K562 (cell line): Measurements from ENCODE around the gene BIRC6. TPM values are rescaled to one million over a fixed set of nuclear protein-coding genes. Genes with fewer than 3 reads are reported as not detected.

Experiments
- BMI1 ChIP-seq: fragments of 150-350 bp; IDR thresholded peaks from 2 replicates; pipeline ENCODE4 v1.6.1; 2014; ENCODE audit warnings: low read length
- CBX2 ChIP-seq: fragments of 200-600 bp; sonication (generic); IDR thresholded peaks from one replicate; pipeline ENCODE4 v1.6.1; 2012; ENCODE audit warnings: mild to moderate bottlenecking, low read length, inconsistent platforms; ENCODE audit not compliant: insufficient read depth, poor library complexity, severe bottlenecking
- CC2D1A ChIP-seq: fragments of 450-650 bp; IDR thresholded peaks from 2 replicates; pipeline ENCODE4 v1.6.1; 2017; ENCODE audit warnings: mild to moderate bottlenecking
- CREBBP ChIP-seq: IDR thresholded peaks from one replicate; pipeline ENCODE4 v1.6.1; 2012; ENCODE audit warnings: low read depth, mild to moderate bottlenecking, control low read depth, inconsistent platforms, low read length
- DEAF1 ChIP-seq: fragments of 450-650 bp; formaldehyde crosslinking; IDR thresholded peaks from 2 replicates; pipeline ENCODE4 v1.4.0; 2020; ENCODE audit warnings: mild to moderate bottlenecking, moderate library complexity
- EGR1 ChIP-seq: fragments of 450-650 bp; conservative IDR thresholded peaks from 2 replicates; pipeline ENCODE4 v1.6.1; 2017; ENCODE audit warnings: mild to moderate bottlenecking
- HINFP ChIP-seq: fragments of 450-650 bp; conservative IDR thresholded peaks from 2 replicates; pipeline ENCODE4 v1.6.1; 2016; ENCODE audit warnings: missing genetic modification characterization, low read depth, mild to moderate bottlenecking, control low read depth, missing compliant biosample characterization
- ID3 ChIP-seq, 2 experiments: fragments of 250-450 bp in 1 of 2; fragments of 450-650 bp in 1 of 2; sonication (Bioruptor Pico) in 1 of 2; IDR thresholded peaks; 2 replicates each; pipeline versions ENCODE4 v1.6.1 to v1.8.0; 2016 to 2021; ENCODE audit warnings: mild to moderate bottlenecking in 2 of 2, moderate library complexity in 2 of 2, missing compliant biosample characterization in 1 of 2, missing genetic modification characterization in 1 of 2
- MCM7 ChIP-seq, 2 experiments: fragments of 450-650 bp; IDR thresholded peaks; 2 replicates each; pipeline ENCODE4 v1.6.1; 2016 to 2018
- NCOA6 ChIP-seq: fragments of 450-650 bp; IDR thresholded peaks from 2 replicates; pipeline ENCODE4 v1.6.1; 2017; ENCODE audit warnings: mild to moderate bottlenecking
- RFX1 ChIP-seq: fragments of 450-650 bp; IDR thresholded peaks from 2 replicates; pipeline ENCODE4 v1.6.1; 2016; ENCODE audit warnings: mild to moderate bottlenecking, moderate library complexity
- SUPT5H ChIP-seq: fragments of 450-650 bp; IDR thresholded peaks from 2 replicates; pipeline ENCODE4 v1.6.1; 2016
- TCF3 ChIP-seq: sonication (generic); formaldehyde crosslinking; IDR thresholded peaks from 2 replicates; pipeline ENCODE4 v1.4.0; 2020; ENCODE audit warnings: mild to moderate bottlenecking, missing genetic modification reagents
- TOE1 ChIP-seq, 2 experiments: fragments of 450-650 bp in 1 of 2; sonication (generic) in 1 of 2; formaldehyde crosslinking in 1 of 2; IDR thresholded peaks; 2 replicates each; pipeline versions ENCODE4 v1.7.1 to v1.8.0; 2016 to 2022; ENCODE audit warnings: borderline replicate concordance in 2 of 2, mild to moderate bottlenecking in 2 of 2, antibody characterized with exemption in 1 of 2, inconsistent platforms in 1 of 2, low read depth in 1 of 2, missing genetic modification reagents in 1 of 2, moderate library complexity in 1 of 2
- ZFP1 ChIP-seq: fragments of 450-650 bp; formaldehyde crosslinking; IDR thresholded peaks from 2 replicates; pipeline ENCODE4 v1.4.0; 2020; ENCODE audit warnings: mild to moderate bottlenecking, mixed read lengths
- ZNF121 ChIP-seq: sonication (generic); formaldehyde crosslinking; conservative IDR thresholded peaks from 2 replicates; pipeline ENCODE4 v1.8.0; 2022; ENCODE audit warnings: missing genetic modification reagents
- ZNF444 ChIP-seq: fragments of 250-450 bp; sonication (Bioruptor Pico); IDR thresholded peaks from 2 replicates; pipeline ENCODE4 v1.4.0; 2020; ENCODE audit warnings: mild to moderate bottlenecking, moderate library complexity
- polyA plus RNA-seq, 8 experiments: library from polyadenylated mRNA; depleted of rRNA in 4 of 8; stranded (reverse) in 5 of 8; unstranded in 3 of 8; fragments of >200 nt; fragmentation: Nextera tagmentation in 2 of 8; fragmentation: Illumina TruSeq in 1 of 8; extraction: Ambion mirVana in 2 of 8; extraction: Trizol in 1 of 8; gene quantifications; 2 replicates each; pipeline versions ENCODE4 v1.2.1 to v1.2.3, GENCODE V29; 2011 to 2014; ENCODE audit warnings: inconsistent platforms in 1 of 8, missing spikeins in 1 of 8
- total RNA-seq, 7 experiments: library from RNA; depleted of rRNA in 6 of 7; stranded (reverse); fragments of >200 nt in 6 of 7; fragmentation: Illumina TruSeq in 2 of 7; extraction: Trizol in 2 of 7; gene quantifications; 2 replicates each; pipeline versions ENCODE4 v1.2.1 to v1.2.3, GENCODE V29; 2011 to 2021; ENCODE audit warnings: low replicate concordance in 1 of 7
- TF ChIP-seq, protein P1 (sequence below), 2 experiments: IDR thresholded peaks; 2 replicates each; pipeline ENCODE4 v1.6.1; 2012; ENCODE audit warnings: improper control_type of control experiment in 2 of 2, low read depth in 2 of 2, low read length in 2 of 2, borderline replicate concordance in 1 of 2
- TF ChIP-seq, protein P2 (sequence below), 2 experiments: fragments of 450-650 bp in 1 of 2; IDR thresholded peaks; 2 replicates each; pipeline ENCODE4 v1.6.1; 2011 to 2017; ENCODE audit warnings: low read depth in 2 of 2, antibody characterized with exemption in 1 of 2, borderline replicate concordance in 1 of 2, low read length in 1 of 2, mild to moderate bottlenecking in 1 of 2, mixed read lengths in 1 of 2; ENCODE audit not compliant: control insufficient read depth in 1 of 2

BIRC6 gene
- total and polyA plus RNA-seq, 9 of the 15 experiments (the other 6 are each of a cell fraction or from before 2014, with no cell fraction given), result 18.8 to 110 (median 49.8) TPM

GRCh38 chr2:32358111-32358482, 1.3 kb downstream of the BIRC6 start (continued):
- TF ChIP-seq HINFP (tag), result peak; percentile 94
- no peak for TF ChIP-seq ID3 (CRISPR knock-in tag; IDR thresholded peaks at IDR 0.05)
- TF ChIP-seq ID3 (tag; IDR thresholded peaks at IDR 0.05), result no peak
- no peak for TF ChIP-seq TCF3
- no peak for TF ChIP-seq EGR1
- TF ChIP-seq ZFP1, result no peak
- TF ChIP-seq RFX1, result no peak
- TF ChIP-seq SUPT5H, result no peak
- TF ChIP-seq, protein P1, sequence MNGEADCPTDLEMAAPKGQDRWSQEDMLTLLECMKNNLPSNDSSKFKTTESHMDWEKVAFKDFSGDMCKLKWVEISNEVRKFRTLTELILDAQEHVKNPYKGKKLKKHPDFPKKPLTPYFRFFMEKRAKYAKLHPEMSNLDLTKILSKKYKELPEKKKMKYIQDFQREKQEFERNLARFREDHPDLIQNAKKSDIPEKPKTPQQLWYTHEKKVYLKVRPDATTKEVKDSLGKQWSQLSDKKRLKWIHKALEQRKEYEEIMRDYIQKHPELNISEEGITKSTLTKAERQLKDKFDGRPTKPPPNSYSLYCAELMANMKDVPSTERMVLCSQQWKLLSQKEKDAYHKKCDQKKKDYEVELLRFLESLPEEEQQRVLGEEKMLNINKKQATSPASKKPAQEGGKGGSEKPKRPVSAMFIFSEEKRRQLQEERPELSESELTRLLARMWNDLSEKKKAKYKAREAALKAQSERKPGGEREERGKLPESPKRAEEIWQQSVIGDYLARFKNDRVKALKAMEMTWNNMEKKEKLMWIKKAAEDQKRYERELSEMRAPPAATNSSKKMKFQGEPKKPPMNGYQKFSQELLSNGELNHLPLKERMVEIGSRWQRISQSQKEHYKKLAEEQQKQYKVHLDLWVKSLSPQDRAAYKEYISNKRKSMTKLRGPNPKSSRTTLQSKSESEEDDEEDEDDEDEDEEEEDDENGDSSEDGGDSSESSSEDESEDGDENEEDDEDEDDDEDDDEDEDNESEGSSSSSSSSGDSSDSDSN (IDR thresholded peaks at IDR 0.05; ENCODE audit: borderline replicate concordance in 1 of 2, low read depth in 2 of 2, low read length in 2 of 2), result 0 out of 4 replicates have a peak, but pooled peaks of 1 of the 2 experiments have one; percentile 1
- TF ChIP-seq CBX2, result no peak
- no peak for TF ChIP-seq ZNF121
- no peak for TF ChIP-seq CREBBP
- TF ChIP-seq ZNF444 (CRISPR knock-in tag), result no peak
- TF ChIP-seq MCM7 (IDR thresholded peaks at IDR 0.05), result no peak
- no peak for TF ChIP-seq BMI1
- no peak for TF ChIP-seq NCOA6
- peak; percentile 95 for TF ChIP-seq CC2D1A
- TF ChIP-seq, protein P2, sequence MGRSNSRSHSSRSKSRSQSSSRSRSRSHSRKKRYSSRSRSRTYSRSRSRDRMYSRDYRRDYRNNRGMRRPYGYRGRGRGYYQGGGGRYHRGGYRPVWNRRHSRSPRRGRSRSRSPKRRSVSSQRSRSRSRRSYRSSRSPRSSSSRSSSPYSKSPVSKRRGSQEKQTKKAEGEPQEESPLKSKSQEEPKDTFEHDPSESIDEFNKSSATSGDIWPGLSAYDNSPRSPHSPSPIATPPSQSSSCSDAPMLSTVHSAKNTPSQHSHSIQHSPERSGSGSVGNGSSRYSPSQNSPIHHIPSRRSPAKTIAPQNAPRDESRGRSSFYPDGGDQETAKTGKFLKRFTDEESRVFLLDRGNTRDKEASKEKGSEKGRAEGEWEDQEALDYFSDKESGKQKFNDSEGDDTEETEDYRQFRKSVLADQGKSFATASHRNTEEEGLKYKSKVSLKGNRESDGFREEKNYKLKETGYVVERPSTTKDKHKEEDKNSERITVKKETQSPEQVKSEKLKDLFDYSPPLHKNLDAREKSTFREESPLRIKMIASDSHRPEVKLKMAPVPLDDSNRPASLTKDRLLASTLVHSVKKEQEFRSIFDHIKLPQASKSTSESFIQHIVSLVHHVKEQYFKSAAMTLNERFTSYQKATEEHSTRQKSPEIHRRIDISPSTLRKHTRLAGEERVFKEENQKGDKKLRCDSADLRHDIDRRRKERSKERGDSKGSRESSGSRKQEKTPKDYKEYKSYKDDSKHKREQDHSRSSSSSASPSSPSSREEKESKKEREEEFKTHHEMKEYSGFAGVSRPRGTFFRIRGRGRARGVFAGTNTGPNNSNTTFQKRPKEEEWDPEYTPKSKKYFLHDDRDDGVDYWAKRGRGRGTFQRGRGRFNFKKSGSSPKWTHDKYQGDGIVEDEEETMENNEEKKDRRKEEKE (IDR thresholded peaks at IDR 0.05; ENCODE audit: borderline replicate concordance in 1 of 2, control insufficient read depth in 1 of 2, low read depth in 2 of 2, low read length in 1 of 2), result no peak
- TF ChIP-seq TOE1 (IDR thresholded peaks at IDR 0.05; ENCODE audit: borderline replicate concordance), result no peak
- no peak for TF ChIP-seq TOE1 (CRISPR knock-in tag; IDR thresholded peaks at IDR 0.05; ENCODE audit: borderline replicate concordance, low read depth)
- no peak for TF ChIP-seq DEAF1
